Neural cell (in vitro differentiated cells): ENCODE data around the gene PIK3CA. TPM values are rescaled to one million over a fixed set of nuclear protein-coding genes. Genes with fewer than 3 reads are reported as not detected.

Source experiments
- H2AFZ ChIP-seq: fragments of 200-600, 300-800 bp; sonication (generic), shearing (Covaris generic); 2 replicates; pipeline ENCODE4 v1.6.0; 2014; ENCODE audit warnings: low read depth, mild to moderate bottlenecking, antibody characterized with exemption, low read length, moderate library complexity
- H3F3A ChIP-seq: fragments of 200-600 bp; shearing (Covaris generic); 2 replicates; pipeline ENCODE4 v1.6.1; 2016; ENCODE audit warnings: mild to moderate bottlenecking, moderate library complexity, mixed read lengths, antibody characterized with exemption, low read length; ENCODE audit not compliant: insufficient read depth, poor library complexity, severe bottlenecking
- H3K27ac ChIP-seq: fragments of 200-600, 300-800 bp; sonication (generic), shearing (Covaris generic); 2 replicates; pipeline ENCODE4 v1.5.1; 2014; ENCODE audit warnings: mild to moderate bottlenecking, low read length, moderate library complexity
- H3K27me3 ChIP-seq: fragments of 300-800, 200-600 bp; sonication (generic), shearing (Covaris generic); 2 replicates; pipeline ENCODE4 v1.6.0; 2014; ENCODE audit warnings: mild to moderate bottlenecking, low read depth, low read length, moderate library complexity; ENCODE audit not compliant: insufficient read depth
- H3K36me3 ChIP-seq: fragments of 300-800, 200-600 bp; sonication (generic), shearing (Covaris generic); 2 replicates; pipeline ENCODE4 v1.5.1; 2014; ENCODE audit warnings: mild to moderate bottlenecking, antibody characterized with exemption, low read length, moderate library complexity; ENCODE audit not compliant: insufficient read depth
- H3K4me2 ChIP-seq: fragments of 300-800, 200-600 bp; sonication (generic), shearing (Covaris generic); 2 replicates; pipeline ENCODE4 v1.6.0; 2014; ENCODE audit warnings: mild to moderate bottlenecking, low read length
- H3K4me3 ChIP-seq: fragments of 300-800, 200-600 bp; sonication (generic), shearing (Covaris generic); 2 replicates; pipeline ENCODE4 v1.5.1; 2014; ENCODE audit warnings: mild to moderate bottlenecking, low read length, moderate library complexity
- H3K79me2 ChIP-seq: fragments of 200-600 bp; shearing (Covaris generic); replicated peaks from 2 replicates; pipeline ENCODE4 v1.6.0; 2014; ENCODE audit warnings: mild to moderate bottlenecking, low read length, moderate library complexity; ENCODE audit not compliant: insufficient read depth
- H3K9ac ChIP-seq: fragments of 300-800, 200-600 bp; sonication (generic), shearing (Covaris generic); 2 replicates; pipeline ENCODE4 v1.6.1; 2016; ENCODE audit warnings: mild to moderate bottlenecking, low read length, mixed read lengths
- H3K9me2 ChIP-seq: fragments of 200-600 bp; shearing (Covaris generic); 2 replicates; pipeline ENCODE4 v1.6.1; 2016; ENCODE audit warnings: mild to moderate bottlenecking, low read length, mixed read lengths; ENCODE audit not compliant: insufficient read depth
- H3K9me3 ChIP-seq: fragments of 200-600, 300-800 bp; sonication (generic), shearing (Covaris generic); 2 replicates; pipeline ENCODE4 v1.6.1; 2016; ENCODE audit warnings: mild to moderate bottlenecking, mixed run types, low read length, moderate library complexity, mixed read lengths
- H4K20me1 ChIP-seq: fragments of 200-600 bp; shearing (Covaris generic); 2 replicates; pipeline ENCODE4 v1.6.1; 2016; ENCODE audit warnings: mild to moderate bottlenecking, mixed run types; ENCODE audit not compliant: insufficient read depth
- CTCF ChIP-seq: fragments of 450-650 bp; IDR thresholded peaks from 2 replicates; pipeline ENCODE4 v1.5.1; 2014; ENCODE audit warnings: antibody characterized with exemption, mild to moderate bottlenecking, moderate library complexity; ENCODE audit not compliant: poor library complexity, severe bottlenecking
- EP300 ChIP-seq: fragments of 450-650 bp; conservative IDR thresholded peaks from 2 replicates; pipeline ENCODE4 v1.6.1; 2014; ENCODE audit warnings: antibody characterized with exemption, mild to moderate bottlenecking, moderate library complexity; ENCODE audit not compliant: poor library complexity, severe bottlenecking
- EZH2 ChIP-seq: fragments of 200-600, 300-800 bp; shearing (Covaris generic), sonication (generic); IDR thresholded peaks from 2 replicates; pipeline ENCODE4 v1.6.1; 2014; ENCODE audit warnings: antibody characterized with exemption, low read length, borderline replicate concordance, mild to moderate bottlenecking; ENCODE audit not compliant: insufficient read depth, poor library complexity, severe bottlenecking
- MXI1 ChIP-seq: fragments of 450-650 bp; conservative IDR thresholded peaks from 2 replicates; pipeline ENCODE4 v1.6.1; 2014; ENCODE audit warnings: antibody characterized with exemption, mild to moderate bottlenecking; ENCODE audit not compliant: poor library complexity, severe bottlenecking
- POLR2AphosphoS5 ChIP-seq: IDR thresholded peaks from 2 replicates; pipeline ENCODE4 v1.6.1; 2012
- RAD21 ChIP-seq: fragments of 450-650 bp; conservative IDR thresholded peaks from 2 replicates; pipeline ENCODE4 v1.6.1; 2014; ENCODE audit warnings: antibody characterized with exemption, mild to moderate bottlenecking, moderate library complexity
- REST ChIP-seq: IDR thresholded peaks from 2 replicates; pipeline ENCODE4 v1.6.1; 2012; ENCODE audit warnings: borderline replicate concordance
- SMC3 ChIP-seq: fragments of 450-650 bp; conservative IDR thresholded peaks from 2 replicates; pipeline ENCODE4 v1.6.1; 2014; ENCODE audit warnings: antibody characterized with exemption, mild to moderate bottlenecking, moderate library complexity; ENCODE audit not compliant: poor library complexity
- TAF1 ChIP-seq: IDR thresholded peaks from 2 replicates; pipeline ENCODE4 v1.6.1; 2012; ENCODE audit warnings: low read depth
- polyA plus RNA-seq: library from polyadenylated mRNA; depleted of rRNA; stranded (reverse); fragments of >200 nt; gene quantifications from 2 replicates; pipeline ENCODE4 v1.2.3, GENCODE V29; 2014

Gene PIK3CA
- polyA plus RNA-seq, 1 donor from 2014 or later: 15.2 TPM

GRCh38 chr3:179223548-179223947 lies 75.4 kb downstream of the PIK3CA start:
- no peaks in the 10 kb centered on the region for H3K9me3 ChIP-seq
- H3K27me3 ChIP-seq: no peaks in the 10 kb centered on the region
- no peaks in the 10 kb centered on the region for H3K9me2 ChIP-seq
- H3K36me3 ChIP-seq: peaks cover 6% of the 10 kb centered on the region
- no peak overlapping the region for H3K27ac ChIP-seq
- no peak overlapping the region for H2AFZ ChIP-seq
- H3K9ac ChIP-seq: no peak overlapping the region
- H3F3A ChIP-seq: no peaks in the 10 kb centered on the region
- TF ChIP-seq RAD21 (no peak), SMC3 (no peak)
- no peaks in the 10 kb centered on the region for H3K79me2 ChIP-seq
- H3K4me3 ChIP-seq: no peak overlapping the region
- H4K20me1 ChIP-seq: no peaks in the 10 kb centered on the region
- H3K4me2 ChIP-seq: no peak overlapping the region

DNA sequence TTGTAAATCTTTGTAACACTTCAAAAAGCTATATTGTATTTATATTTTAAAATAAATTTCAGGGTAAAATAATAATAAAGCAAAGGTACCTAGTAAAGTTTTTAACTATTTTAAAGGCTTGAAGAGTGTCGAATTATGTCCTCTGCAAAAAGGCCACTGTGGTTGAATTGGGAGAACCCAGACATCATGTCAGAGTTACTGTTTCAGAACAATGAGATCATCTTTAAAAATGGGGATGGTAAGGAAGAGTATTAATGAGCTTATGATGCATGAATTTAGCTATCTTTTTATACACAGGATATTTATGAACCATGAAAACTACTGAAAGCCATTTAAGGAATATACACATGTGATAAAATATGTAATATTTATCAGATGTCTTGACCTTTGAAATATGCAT lies 76.4 kb downstream of the PIK3CA start:
- no peak overlapping the region for H2AFZ ChIP-seq

More for the DNA sequence above, 76.4 kb downstream of the PIK3CA start:
- TF ChIP-seq REST: no peak
- TF ChIP-seq TAF1: no peak
- TF ChIP-seq RAD21: no peak
- TF ChIP-seq SMC3: no peak
- TF ChIP-seq EZH2: no peak
- TF ChIP-seq CTCF: no peak
- TF ChIP-seq POLR2AphosphoS5: no peak
- TF ChIP-seq EP300: no peak
- TF ChIP-seq MXI1: no peak
- Histone ChIP-seq H3K9ac (no peak overlapping the region), H3K4me2 (no peak overlapping the region), H3K9me3 (no peaks in the 10 kb centered on the region), H3K27ac (no peak overlapping the region), H3K9me2 (no peaks in the 10 kb centered on the region), H3F3A (no peaks in the 10 kb centered on the region), H3K79me2 (no peaks in the 10 kb centered on the region), H3K36me3 (peaks cover 6% of the 10 kb centered on the region), H4K20me1 (no peaks in the 10 kb centered on the region), H3K4me3 (no peak overlapping the region), H3K27me3 (no peaks in the 10 kb centered on the region)
